Measurements from ENCODE around the gene ZNF710. TPM values are rescaled to one million over a fixed set of nuclear protein-coding genes. Genes with fewer than 3 reads are reported as not detected.
A peak's percentile ranks its signal among the peaks of the same experiment; 100 is the strongest.

Gene ZNF710
- total and polyA plus RNA-seq, 10 donors, result 12.5 to 66.4 (median 30.2) TPM

GRCh38 chr15:90047956-90048575, 46.9 kb downstream of the ZNF710 start:
- Histone ChIP-seq H3K4me3 (no peak overlapping the region), H3K27ac (peak overlapping the region in 3 of 8 donors; percentile 42 to 82 (median 68)), H3K9me3 (no peaks in the 10 kb centered on the region), H3K36me3 (peaks cover 0 to 29% (median 0%) of the 10 kb centered on the region in 6 donors), H3K27me3 (replicated peaks in 1 of 7) (no peaks in the 10 kb centered on the region), H3K4me1 (peaks cover 27 to 99% (median 53%) of the 10 kb centered on the region in 6 donors)
- DNase-seq, result no peak
- intact Hi-C loops (cut with DNase I; ENCODE audit: low total_unique reads), result no loop called here
- 71 to 89% (median 81%) methylated on average over 6 to 9 of the region's 9 CpGs for WGBS, 5 donors
- TF ChIP-seq POLR2A (IDR thresholded peaks at IDR 0.05) (no peak), CTCF (IDR thresholded peaks at IDR 0.05 in 8 of 11, conservative IDR thresholded peaks at IDR 0.05 in 3 of 11) (no peak), POLR2AphosphoS5 (IDR thresholded peaks at IDR 0.05) (no peak)

GRCh38 chr15:90049030-90049429, 47.9 kb downstream of the ZNF710 start:
- Histone ChIP-seq H3K27me3 (replicated peaks in 1 of 7) (no peaks in the 10 kb centered on the region), H3K4me1 (peaks cover 26 to 98% (median 53%) of the 10 kb centered on the region in 6 donors), H3K4me3 (no peak overlapping the region), H3K9me3 (no peaks in the 10 kb centered on the region), H3K27ac (peak overlapping the region in 1 of 8 donors; percentile 42), H3K36me3 (peaks cover 0 to 21% (median 0%) of the 10 kb centered on the region in 6 donors)
- TF ChIP-seq POLR2A (IDR thresholded peaks at IDR 0.05) (no peak), CTCF (IDR thresholded peaks at IDR 0.05 in 8 of 11, conservative IDR thresholded peaks at IDR 0.05 in 3 of 11) (no peak), POLR2AphosphoS5 (IDR thresholded peaks at IDR 0.05) (no peak)
- no peak for DNase-seq
- WGBS, 5 donors, result 96 to 100% (median 98%) methylated on average over 5 of the region's 5 CpGs
- intact Hi-C loops (cut with DNase I; ENCODE audit: low total_unique reads), result no loop called here

GRCh38 chr15:90049666-90050604, 48.8 kb downstream of the ZNF710 start:
- TF ChIP-seq POLR2A (IDR thresholded peaks at IDR 0.05) (no peak), CTCF (IDR thresholded peaks at IDR 0.05 in 8 of 11, conservative IDR thresholded peaks at IDR 0.05 in 3 of 11) (no peak), POLR2AphosphoS5 (IDR thresholded peaks at IDR 0.05) (no peak)
- Histone ChIP-seq H3K9me3 (no peaks in the 10 kb centered on the region), H3K27ac (peak overlapping the region in 1 of 8 donors; percentile 16), H3K4me1 (peaks cover 26 to 99% (median 54%) of the 10 kb centered on the region in 6 donors), H3K36me3 (peaks cover 0 to 21% (median 0%) of the 10 kb centered on the region in 6 donors), H3K4me3 (no peak overlapping the region), H3K27me3 (replicated peaks in 1 of 7) (no peaks in the 10 kb centered on the region)
- WGBS, 5 donors, result 89 to 93% (median 92%) methylated on average over 21 to 22 of the region's 22 CpGs
- no peak for DNase-seq
- intact Hi-C loops (cut with DNase I; ENCODE audit: low total_unique reads), result no loop called here

GRCh38 chr15:90051874-90052273, 50.8 kb downstream of the ZNF710 start:
- H3K27ac ChIP-seq, result peak overlapping the region in 2 of 8 donors; percentile 12 to 46
- 63 to 81% (median 74%) methylated on average over 5 of the region's 5 CpGs for WGBS, 5 donors

More at GRCh38 chr15:90051874-90052273, 50.8 kb downstream of the ZNF710 start:
- TF ChIP-seq POLR2A (IDR thresholded peaks at IDR 0.05) (no peak), POLR2AphosphoS5 (IDR thresholded peaks at IDR 0.05) (no peak), CTCF (IDR thresholded peaks at IDR 0.05 in 8 of 11, conservative IDR thresholded peaks at IDR 0.05 in 3 of 11) (no peak)
- intact Hi-C loops (cut with DNase I; ENCODE audit: low total_unique reads), result no loop called here
- DNase-seq, result no peak
- H3K4me3 ChIP-seq, result no peak overlapping the region
- H3K36me3 ChIP-seq, result peaks cover 0 to 16% (median 0%) of the 10 kb centered on the region in 6 donors
- H3K27me3 ChIP-seq (replicated peaks in 1 of 7), result no peaks in the 10 kb centered on the region
- peaks cover 10 to 96% (median 46%) of the 10 kb centered on the region in 6 donors for H3K4me1 ChIP-seq
- no peaks in the 10 kb centered on the region for H3K9me3 ChIP-seq
